GM04503 (cell line): ENCODE measurements around the gene C1orf21.
"Not testable (repeated sequence)": the region's sequence is repeated elsewhere in the genome, so short reads cannot be mapped to it uniquely, and the experiment has no call there.

ENCODE experiments used
- DNase-seq: peaks from one replicate; pipeline ENCODE4 v3.0.0-alpha.2; 2012; ENCODE audit warnings: low read depth

Gene C1orf21

DNA sequence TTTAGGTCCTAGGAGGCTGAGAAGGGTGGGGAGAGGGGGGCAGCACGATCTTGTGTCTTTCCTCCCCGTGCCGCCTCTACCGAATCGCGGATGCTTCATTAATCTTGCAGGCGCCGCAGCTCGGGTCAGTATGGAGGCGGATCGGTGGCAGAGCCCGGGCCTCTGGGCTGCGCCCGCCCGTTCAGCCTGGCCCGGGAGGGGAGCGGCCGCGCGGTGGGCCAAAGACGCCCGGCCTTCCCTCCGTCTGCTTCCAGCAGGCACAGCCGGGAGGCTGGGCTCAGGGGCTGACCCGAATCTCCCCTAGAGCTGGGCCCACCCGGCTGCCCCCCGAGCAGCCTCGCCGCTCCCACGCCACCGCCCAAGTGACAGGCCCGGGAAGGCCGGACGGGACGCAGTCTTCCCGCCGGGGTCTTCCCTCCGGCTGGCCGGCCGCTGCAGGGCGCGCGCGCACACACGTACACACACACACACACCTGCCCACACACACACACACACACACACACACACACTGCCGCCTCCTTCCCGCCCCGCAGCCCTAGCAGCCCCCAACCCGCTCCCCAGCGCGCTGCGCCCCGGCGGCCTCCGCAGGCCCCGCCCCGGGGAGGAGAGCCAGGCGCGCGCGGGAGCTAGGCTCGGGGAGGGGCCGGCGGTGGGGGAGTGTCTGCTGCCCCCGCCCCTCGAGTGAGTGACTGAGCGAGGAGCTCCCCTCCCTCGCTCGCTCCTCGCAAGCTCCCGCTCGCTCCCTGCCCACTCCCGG is at the start of gene C1orf21:
Gene C1orf21, plus strand, starts transcription at position 718 of the 757 bp plus-strand sequence. CDS start 90,481 bp downstream, outside the sequence.
- DNase-seq, result peak; percentile 37

GRCh38 chr1:184337865-184338264 is 49.0 kb upstream of the C1orf21 start:
- not testable (repeated sequence) for DNase-seq

DNA sequence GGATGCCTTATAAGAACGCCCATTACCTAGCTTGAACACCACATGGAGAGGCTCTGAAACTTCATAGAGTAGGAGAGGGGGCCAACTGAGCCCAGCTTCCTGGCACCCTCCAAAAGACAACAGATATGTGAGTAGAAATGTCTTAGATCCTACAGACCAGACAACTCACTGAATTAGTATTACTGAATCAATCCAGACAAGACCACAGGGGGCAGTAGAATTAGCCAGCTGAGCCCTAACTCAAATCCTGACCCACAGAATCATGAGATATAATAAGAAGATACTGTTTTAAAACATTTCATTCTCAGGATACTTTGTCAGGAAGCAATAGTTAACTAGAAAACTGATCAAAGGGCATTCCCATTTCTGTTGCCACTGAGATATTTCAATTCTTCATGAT is 45.8 kb upstream of the C1orf21 start:
- no peak for DNase-seq

- no peak for DNase-seq
Observed at GRCh38 chr1:184350573-184350972, 36.3 kb upstream of the C1orf21 start.

DNA sequence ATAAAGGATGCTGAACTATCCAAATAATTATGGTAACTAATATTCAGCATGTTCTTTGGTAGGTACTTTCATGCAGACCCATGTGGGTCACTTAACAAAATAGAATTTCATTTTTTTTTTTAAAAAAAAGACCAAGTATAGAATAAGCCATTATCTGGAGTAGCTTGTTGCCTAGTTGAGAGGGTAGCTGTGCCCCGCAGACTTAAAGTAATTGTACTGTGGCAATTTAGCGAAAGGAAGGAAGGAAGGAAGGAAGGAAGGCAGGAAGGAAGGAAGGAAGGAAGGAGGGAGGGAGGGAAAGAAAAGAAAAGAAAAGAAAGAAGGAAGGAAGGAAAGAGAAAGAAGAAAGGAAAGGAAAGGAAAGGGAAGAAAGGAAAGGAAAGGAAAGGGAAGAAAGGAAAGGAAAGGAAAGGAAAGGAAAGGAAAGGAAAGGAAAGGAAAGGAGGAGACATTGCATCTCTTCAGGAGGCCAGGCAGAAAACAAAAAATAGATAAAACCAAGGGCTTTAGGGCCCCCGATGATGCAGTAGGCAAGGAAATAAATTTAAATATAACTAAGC is 35.3 kb upstream of the C1orf21 start:
- DNase-seq, result no peak

- DNase-seq, result no peak
Observed at GRCh38 chr1:184352776-184353175, 34.1 kb upstream of the C1orf21 start.

- no peak for DNase-seq
Observed at GRCh38 chr1:184354719-184355118, 32.1 kb upstream of the C1orf21 start.

- no peak for DNase-seq
Observed at GRCh38 chr1:184356891-184357290, 29.9 kb upstream of the C1orf21 start.

DNA sequence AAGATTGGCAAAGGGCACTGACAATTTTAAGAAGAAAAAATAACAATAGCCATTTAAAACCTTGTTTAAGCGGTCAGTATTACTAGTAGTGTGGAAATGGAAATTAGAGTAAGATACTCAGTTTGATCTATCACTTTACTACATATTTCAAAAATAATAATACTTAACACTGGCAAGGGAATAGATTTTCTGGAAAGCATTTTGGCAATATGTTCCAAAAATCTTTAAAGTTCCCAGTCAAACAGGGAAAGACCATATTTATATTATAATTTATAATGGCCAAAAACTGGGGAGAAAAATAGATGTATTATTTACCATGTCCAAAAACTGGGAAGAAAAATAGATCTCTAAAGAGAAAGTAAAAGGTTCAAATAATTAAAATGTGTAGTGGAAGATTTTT is 28.6 kb upstream of the C1orf21 start:
- DNase-seq, result no peak

DNA sequence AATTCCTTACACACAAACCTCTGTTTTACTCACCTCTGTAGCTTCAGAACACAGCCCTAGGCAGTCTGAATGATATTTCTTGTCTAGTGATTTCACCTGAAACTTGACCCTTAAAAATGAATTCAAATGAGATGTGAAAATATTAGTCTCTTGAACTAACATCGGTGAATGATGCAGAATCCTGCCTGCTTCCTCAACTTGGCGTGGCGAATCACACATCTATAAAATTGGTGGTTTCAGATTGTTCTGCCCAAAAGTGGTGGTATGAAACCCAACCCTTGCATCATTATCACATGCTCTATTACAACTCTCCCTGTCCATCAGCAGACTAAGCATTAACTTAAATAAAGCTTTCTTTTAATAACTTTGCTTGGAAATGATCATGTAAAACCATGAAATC is 26.9 kb upstream of the C1orf21 start:
- DNase-seq, result no peak

GRCh38 chr1:184362876-184363275 is 24.0 kb upstream of the C1orf21 start:
- DNase-seq, result peak; percentile 32

- DNase-seq, result no peak
Observed at GRCh38 chr1:184365699-184366098, 21.1 kb upstream of the C1orf21 start.

- DNase-seq, result no peak
Observed at GRCh38 chr1:184366997-184367396, 19.8 kb upstream of the C1orf21 start.

DNA sequence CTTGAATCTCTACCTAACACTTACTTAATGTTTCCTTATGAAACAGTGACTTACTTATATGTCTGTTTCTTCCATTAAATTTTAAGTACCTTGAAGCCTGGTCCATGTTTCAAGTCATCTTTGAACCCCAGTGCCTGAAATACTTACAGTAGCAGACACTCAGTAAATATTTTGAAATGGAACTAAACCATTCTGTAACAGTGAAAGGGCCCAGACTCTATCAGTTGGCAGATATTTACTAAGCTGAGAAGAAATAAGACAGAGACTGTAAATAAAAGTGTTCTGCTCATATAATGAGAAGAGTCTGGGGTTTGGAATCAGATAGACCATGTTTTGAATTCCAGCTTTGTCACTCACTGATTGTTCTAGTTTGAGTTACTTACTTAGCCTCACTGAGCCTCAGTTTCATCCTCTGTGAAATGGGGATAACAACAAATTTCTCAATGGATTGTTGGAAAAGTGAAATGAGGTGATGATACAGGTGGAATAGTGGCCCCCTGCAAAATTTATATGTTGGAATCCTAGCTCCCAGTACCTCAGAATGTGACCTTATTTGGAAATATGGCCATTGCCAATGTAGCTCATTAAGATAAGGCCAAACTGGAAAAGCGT is 19.3 kb upstream of the C1orf21 start:
- no peak for DNase-seq

GRCh38 chr1:184368354-184368753 is 18.5 kb upstream of the C1orf21 start:
- no peak for DNase-seq

GRCh38 chr1:184370850-184371249 is 16.0 kb upstream of the C1orf21 start:
- no peak for DNase-seq

DNA sequence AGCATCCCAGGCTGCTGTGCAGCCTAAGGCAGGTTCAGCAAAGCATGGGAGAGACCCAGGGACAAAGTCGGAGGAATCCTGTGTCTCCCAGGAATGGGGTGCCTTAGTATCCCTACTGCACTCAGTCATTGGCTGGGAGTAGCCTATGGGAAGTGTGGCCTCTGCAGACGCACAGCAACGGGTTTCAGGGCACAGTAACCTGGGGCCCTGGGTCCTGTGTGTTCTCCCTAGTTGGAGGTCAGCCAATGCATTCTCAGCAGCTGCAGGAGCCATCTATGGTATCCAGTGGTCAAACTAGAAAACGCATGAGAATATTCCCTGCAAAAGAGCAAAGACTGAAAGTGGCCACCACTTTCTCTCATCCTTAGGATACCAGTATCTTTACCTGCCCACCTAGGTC is 13.7 kb upstream of the C1orf21 start:
- no peak for DNase-seq

DNA sequence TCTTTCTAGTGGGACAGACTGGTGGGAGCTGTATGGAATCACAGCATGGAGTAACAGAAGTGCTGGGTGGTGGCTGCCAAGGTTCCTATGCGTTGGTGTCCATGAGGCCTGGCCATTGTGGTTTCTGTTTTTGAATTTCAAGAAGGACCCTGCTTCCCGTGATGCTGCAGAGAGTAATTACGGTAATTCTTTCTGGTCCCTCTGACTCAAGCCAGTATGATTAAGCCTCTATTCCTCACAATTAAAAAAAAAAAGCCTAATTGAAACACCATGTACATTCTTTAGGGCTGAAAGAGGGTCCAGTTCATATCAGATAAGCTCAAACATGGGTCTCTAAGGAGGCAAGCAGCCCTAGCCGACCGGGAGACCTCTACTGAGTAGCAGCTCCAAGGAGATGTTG is 10.5 kb upstream of the C1orf21 start:
- DNase-seq, result no peak

GRCh38 chr1:184379111-184379752 is 7.6 kb upstream of the C1orf21 start:
- DNase-seq, result no peak

GRCh38 chr1:184380468-184380867 is 6.4 kb upstream of the C1orf21 start:
- no peak for DNase-seq

DNA sequence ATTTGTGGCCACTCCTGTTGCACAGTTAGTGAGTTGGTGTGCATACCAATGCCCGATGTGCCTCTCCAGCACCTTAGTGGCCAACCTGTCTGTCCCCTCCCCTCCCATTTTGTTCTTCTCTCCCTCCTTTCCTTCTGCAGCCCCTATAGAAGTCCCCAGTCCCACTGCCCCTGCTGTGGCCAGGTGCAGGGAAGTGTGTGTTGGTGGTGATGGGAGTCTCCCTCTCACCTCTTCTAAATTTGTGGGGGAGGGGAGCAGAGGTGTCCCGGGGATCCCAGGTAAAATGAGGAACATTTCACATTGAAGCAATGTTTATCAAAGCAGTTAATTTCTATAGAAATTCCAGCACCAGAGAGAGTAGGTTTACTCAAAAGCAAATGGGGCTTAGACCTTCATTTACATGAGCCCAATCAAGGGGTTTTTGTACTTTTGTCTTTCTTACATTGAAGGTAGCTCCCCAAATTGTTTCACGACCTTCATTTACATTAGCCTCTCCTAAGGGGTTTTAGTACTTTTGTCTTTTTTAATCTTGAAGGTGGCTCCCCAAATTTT is 3.0 kb upstream of the C1orf21 start:
- DNase-seq, result no peak

DNA sequence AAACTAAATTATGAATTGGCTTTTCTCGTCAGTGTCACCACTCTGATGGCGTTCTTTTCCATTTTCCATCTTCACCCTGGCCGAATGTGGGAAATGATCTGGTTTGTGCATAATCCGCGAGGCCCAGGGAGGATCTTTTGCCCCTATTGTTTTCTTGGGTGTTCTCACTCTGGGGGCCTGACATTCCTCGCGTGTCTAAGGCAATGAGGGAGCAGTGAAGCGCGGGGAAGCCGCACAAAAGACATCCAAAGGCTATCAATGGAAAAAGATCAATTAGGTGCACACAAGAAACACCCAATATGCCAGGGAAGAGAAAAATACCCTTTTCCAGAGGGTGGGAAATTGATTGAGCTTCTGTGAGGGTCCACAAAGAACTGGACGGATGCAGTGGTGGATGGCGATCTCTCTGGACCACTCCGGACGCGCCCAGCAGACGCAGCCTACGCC is 941 bp upstream of the C1orf21 start:
- DNase-seq, result no peak

DNA sequence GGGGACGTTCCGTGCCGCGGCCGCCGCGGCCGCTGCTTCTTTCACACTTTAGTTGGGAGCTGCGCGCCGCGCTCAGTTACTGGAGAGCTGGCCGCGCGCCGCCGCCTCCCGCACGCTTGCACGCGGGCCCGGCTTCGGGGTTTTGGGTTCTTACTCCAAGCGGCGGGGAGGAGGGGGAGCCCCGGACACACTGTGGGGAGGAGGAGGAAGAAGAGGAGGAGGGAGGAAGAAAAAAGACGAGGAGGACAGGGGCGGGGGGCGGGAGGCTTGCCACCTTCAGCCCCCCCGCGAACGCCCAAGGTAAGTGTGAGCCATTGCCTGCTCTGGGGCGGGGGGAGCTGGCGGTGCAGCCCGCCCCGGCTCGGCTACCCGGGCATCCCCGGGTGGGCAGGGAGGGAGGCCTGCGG is 243 bp downstream of the C1orf21 start:
- no peak for DNase-seq
